Mesenchymal stem cell (in vitro differentiated cells and primary cell): ENCODE measurements around the gene SLC9A9.

ENCODE experiments used
- DNase-seq: peaks from one replicate; pipeline ENCODE4 v3.0.0-alpha.2; 2013
- H2AFZ ChIP-seq: one replicate; pipeline ENCODE4 v1.6.1; 2013; ENCODE audit warnings: low read depth, mild to moderate bottlenecking, control low read depth, inconsistent platforms, low read length, moderate library complexity
- H2AK5ac ChIP-seq: 2 replicates; pipeline ENCODE4 v1.6.1; 2013; ENCODE audit warnings: low read length, moderate library complexity, mild to moderate bottlenecking, inconsistent platforms; ENCODE audit not compliant: severe bottlenecking
- H2BK120ac ChIP-seq: one replicate; pipeline ENCODE4 v1.6.1; 2013; ENCODE audit warnings: low read depth, mild to moderate bottlenecking, inconsistent platforms, low read length, moderate library complexity
- H2BK12ac ChIP-seq, 2 experiments: one replicate each; pipeline ENCODE4 v1.6.1; 2013; ENCODE audit warnings: inconsistent platforms in 2 of 2, low read length in 2 of 2, mild to moderate bottlenecking in 2 of 2, moderate library complexity in 2 of 2, control low read depth in 1 of 2
- H2BK15ac ChIP-seq: one replicate; pipeline ENCODE4 v1.6.1; 2013; ENCODE audit warnings: mild to moderate bottlenecking, low read depth, inconsistent platforms; ENCODE audit not compliant: poor library complexity, severe bottlenecking
- H2BK5ac ChIP-seq: 2 replicates; pipeline ENCODE4 v1.6.1; 2013; ENCODE audit warnings: low read depth, mild to moderate bottlenecking, low read length, control low read depth, inconsistent platforms; ENCODE audit not compliant: poor library complexity, severe bottlenecking
- H3K14ac ChIP-seq, 2 experiments: one replicate each; pipeline ENCODE4 v1.6.1; 2013; ENCODE audit warnings: inconsistent platforms in 2 of 2, low read length in 2 of 2, control low read depth in 1 of 2, mild to moderate bottlenecking in 1 of 2, moderate library complexity in 1 of 2
- H3K18ac ChIP-seq, 2 experiments: one replicate each; pipeline ENCODE4 v1.6.1; 2013; ENCODE audit warnings: inconsistent platforms in 2 of 2, low read length in 2 of 2, control low read depth in 1 of 2, low read depth in 1 of 2, mild to moderate bottlenecking in 1 of 2
- H3K23ac ChIP-seq, 2 experiments: one replicate each; pipeline ENCODE4 v1.6.1; 2013; ENCODE audit warnings: inconsistent platforms in 2 of 2, low read length in 2 of 2, mild to moderate bottlenecking in 2 of 2, moderate library complexity in 2 of 2, control low read depth in 1 of 2
- H3K27ac ChIP-seq: 2 replicates; pipeline ENCODE4 v1.5.1; 2013; ENCODE audit warnings: mild to moderate bottlenecking, moderate library complexity, low read length, control low read depth, inconsistent platforms; ENCODE audit not compliant: poor library complexity, severe bottlenecking
- H3K27me3 ChIP-seq, 2 experiments: 2 replicates each; pipeline versions ENCODE4 v1.6.1 to v1.7.0; 2013; ENCODE audit warnings: low read length in 2 of 2, mild to moderate bottlenecking in 2 of 2, moderate library complexity in 2 of 2, control low read depth in 1 of 2, inconsistent platforms in 1 of 2; ENCODE audit not compliant: control insufficient read depth in 1 of 2, insufficient read depth in 1 of 2
- H3K36me3 ChIP-seq, 2 experiments: 2 replicates each; pipeline versions ENCODE4 v1.6.1 to v1.7.0; 2013; ENCODE audit warnings: low read length in 2 of 2, control low read depth in 1 of 2, inconsistent platforms in 1 of 2, low read depth in 1 of 2, mild to moderate bottlenecking in 1 of 2; ENCODE audit not compliant: insufficient read depth in 2 of 2, control insufficient read depth in 1 of 2
- H3K4ac ChIP-seq, 2 experiments: one replicate each; pipeline ENCODE4 v1.6.1; 2013; ENCODE audit warnings: inconsistent platforms in 2 of 2, low read length in 2 of 2, mild to moderate bottlenecking in 2 of 2, moderate library complexity in 2 of 2, control low read depth in 1 of 2, low read depth in 1 of 2
- H3K4me1 ChIP-seq: 2 replicates; pipeline ENCODE4 v1.6.1; 2013; ENCODE audit warnings: low read depth, low read length, control low read depth; ENCODE audit not compliant: control insufficient read depth, insufficient read depth
- H3K4me2 ChIP-seq: 2 replicates; pipeline ENCODE4 v1.6.1; 2013; ENCODE audit warnings: low read length, mild to moderate bottlenecking, inconsistent platforms; ENCODE audit not compliant: poor library complexity, severe bottlenecking
- H3K4me3 ChIP-seq, 2 experiments: 2 replicates each; pipeline versions ENCODE4 v1.5.1 to v1.7.0; 2013; ENCODE audit warnings: low read length in 2 of 2, mild to moderate bottlenecking in 2 of 2, control low read depth in 1 of 2, low read depth in 1 of 2; ENCODE audit not compliant: insufficient read depth in 1 of 2
- H3K79me1 ChIP-seq: replicated peaks from 2 replicates; pipeline ENCODE4 v1.6.1; 2013; ENCODE audit warnings: mild to moderate bottlenecking, control low read depth, low read length, inconsistent platforms; ENCODE audit not compliant: poor library complexity, severe bottlenecking
- H3K9ac ChIP-seq: 2 replicates; pipeline ENCODE4 v1.7.0; 2013; ENCODE audit warnings: mild to moderate bottlenecking, low read length, moderate library complexity
- H3K9me3 ChIP-seq: 2 replicates; pipeline ENCODE4 v1.7.0; 2013; ENCODE audit warnings: mild to moderate bottlenecking, low read length; ENCODE audit not compliant: control insufficient read depth
- H4K8ac ChIP-seq: one replicate; pipeline ENCODE4 v1.6.1; 2013; ENCODE audit warnings: inconsistent platforms, mild to moderate bottlenecking, low read length, moderate library complexity
- H4K91ac ChIP-seq: one replicate; pipeline ENCODE4 v1.6.1; 2013; ENCODE audit warnings: mild to moderate bottlenecking, low read length, inconsistent platforms
- WGBS: methylation state at CpG from one replicate; pipeline ENCODE4 v1.1.7; 2013; ENCODE audit warnings: mixed read lengths; 5-methylcytosine and 5-hydroxymethylcytosine counted together

The SLC9A9 gene

DNA sequence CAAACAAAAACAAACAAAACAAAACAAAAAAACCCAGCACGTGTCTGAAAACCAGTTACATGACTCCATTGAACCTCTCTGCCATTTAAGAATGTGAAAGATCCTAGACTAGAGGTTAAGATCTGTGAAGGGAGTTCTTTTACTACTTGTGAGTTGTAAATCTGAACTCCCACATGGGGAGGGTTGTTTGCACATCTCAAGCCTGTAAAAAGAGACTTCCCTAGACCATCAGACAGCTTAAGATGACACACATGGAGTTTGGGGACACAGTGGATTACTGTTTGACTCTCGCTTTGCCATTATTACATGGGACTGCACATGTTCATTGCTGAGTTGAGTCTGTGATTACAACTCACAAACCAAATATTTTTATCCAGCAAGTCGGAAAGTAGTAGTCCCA, 171.5 kb downstream of the SLC9A9 start:
- Histone ChIP-seq H3K9ac (no peak overlapping the region), H3K9me3 (no peaks in the 10 kb centered on the region), H4K91ac (no peak overlapping the region), H4K8ac (no peak overlapping the region), H3K79me1 (no peaks in the 10 kb centered on the region), H2AFZ (no peak overlapping the region), H3K36me3 (no peaks in the 10 kb centered on the region), H3K4me3 (no peak overlapping the region), H2BK5ac (no peak overlapping the region), H2BK120ac (no peak overlapping the region), H3K18ac (no peak overlapping the region), H3K4me2 (no peak overlapping the region), H3K14ac (no peak overlapping the region), H3K23ac (no peak overlapping the region), H2BK15ac (no peak overlapping the region), H3K4me1 (no peaks in the 10 kb centered on the region), H2BK12ac (no peak overlapping the region), H2AK5ac (no peak overlapping the region), H3K27me3 (no peaks in the 10 kb centered on the region), H3K4ac (no peak overlapping the region), H3K27ac (no peak overlapping the region)
- no peak for DNase-seq
- 95% methylated on average over 2 of the region's 3 CpGs for WGBS

DNA sequence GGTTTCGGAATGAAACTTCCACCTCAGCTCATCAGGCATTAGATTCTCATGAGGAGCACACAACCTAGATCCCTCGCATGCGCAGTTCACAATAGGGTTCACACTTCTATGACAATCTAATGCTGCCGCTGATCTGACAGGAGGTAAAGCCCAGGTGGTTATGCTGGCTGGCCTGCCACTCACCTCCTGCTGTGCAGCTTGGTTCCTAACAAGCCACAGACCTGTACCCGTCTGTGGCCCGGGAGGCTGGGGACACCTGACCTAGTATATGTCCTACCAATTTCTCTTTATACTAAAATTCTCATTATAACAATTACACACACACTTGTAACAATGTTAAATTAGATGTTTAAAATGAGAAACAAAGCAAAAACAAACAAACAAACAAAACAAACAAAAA, 172.2 kb downstream of the SLC9A9 start:
- Histone ChIP-seq H3K4me2 (no peak overlapping the region), H3K4me1 (no peaks in the 10 kb centered on the region), H2BK5ac (no peak overlapping the region), H2BK12ac (no peak overlapping the region), H3K4me3 (no peak overlapping the region), H4K8ac (no peak overlapping the region), H4K91ac (no peak overlapping the region), H3K27ac (no peak overlapping the region), H3K23ac (no peak overlapping the region), H2BK120ac (no peak overlapping the region), H3K79me1 (no peaks in the 10 kb centered on the region), H3K18ac (no peak overlapping the region), H3K9ac (no peak overlapping the region), H2BK15ac (no peak overlapping the region), H3K27me3 (no peaks in the 10 kb centered on the region), H2AK5ac (no peak overlapping the region), H3K36me3 (no peaks in the 10 kb centered on the region), H3K9me3 (no peaks in the 10 kb centered on the region), H3K4ac (no peak overlapping the region), H3K14ac (no peak overlapping the region), H2AFZ (no peak overlapping the region)
- no peak for DNase-seq
- 98% methylated on average over 4 of the region's 6 CpGs for WGBS

DNA sequence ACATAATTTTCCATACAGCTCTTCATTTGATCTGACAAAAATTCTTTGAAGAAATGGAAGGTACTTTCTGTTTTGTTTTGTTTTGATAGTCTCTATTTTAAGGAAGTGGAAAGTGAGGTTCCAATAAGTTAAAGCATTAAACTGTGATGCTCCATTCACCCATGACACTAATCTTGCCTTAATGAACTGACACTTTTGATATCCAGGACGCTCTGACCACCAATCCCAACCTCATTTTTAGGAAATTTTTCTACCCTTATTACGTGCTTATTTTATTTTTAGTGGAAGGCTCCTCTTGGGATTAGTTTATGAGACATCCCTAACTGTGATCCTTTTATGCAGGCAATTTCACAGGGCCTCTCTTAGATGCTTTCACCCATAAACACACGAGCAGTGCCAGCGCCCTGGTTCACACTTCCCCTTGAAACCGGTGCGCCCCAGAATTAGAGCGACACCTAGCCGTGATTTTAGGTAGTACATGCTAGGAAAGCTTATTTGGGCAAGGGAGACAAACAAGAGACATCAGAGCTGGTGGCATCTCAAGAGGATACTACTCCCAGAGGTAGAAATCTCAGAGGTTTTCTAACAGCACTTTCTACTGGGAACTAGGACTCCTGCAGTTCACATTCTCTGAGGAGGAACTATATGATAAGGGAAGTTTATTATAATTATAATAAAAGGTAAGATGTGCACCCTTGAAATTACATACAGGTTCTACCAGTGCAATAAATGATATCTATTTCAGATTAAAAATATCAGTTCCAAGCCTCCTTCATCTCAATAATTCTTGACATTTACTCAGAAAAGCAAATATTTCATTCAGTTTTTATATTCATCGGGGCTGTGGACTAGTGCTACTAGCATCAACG, 173.9 kb downstream of the SLC9A9 start:
- WGBS: 35% methylated on average over 6 of the region's 10 CpGs

DNA sequence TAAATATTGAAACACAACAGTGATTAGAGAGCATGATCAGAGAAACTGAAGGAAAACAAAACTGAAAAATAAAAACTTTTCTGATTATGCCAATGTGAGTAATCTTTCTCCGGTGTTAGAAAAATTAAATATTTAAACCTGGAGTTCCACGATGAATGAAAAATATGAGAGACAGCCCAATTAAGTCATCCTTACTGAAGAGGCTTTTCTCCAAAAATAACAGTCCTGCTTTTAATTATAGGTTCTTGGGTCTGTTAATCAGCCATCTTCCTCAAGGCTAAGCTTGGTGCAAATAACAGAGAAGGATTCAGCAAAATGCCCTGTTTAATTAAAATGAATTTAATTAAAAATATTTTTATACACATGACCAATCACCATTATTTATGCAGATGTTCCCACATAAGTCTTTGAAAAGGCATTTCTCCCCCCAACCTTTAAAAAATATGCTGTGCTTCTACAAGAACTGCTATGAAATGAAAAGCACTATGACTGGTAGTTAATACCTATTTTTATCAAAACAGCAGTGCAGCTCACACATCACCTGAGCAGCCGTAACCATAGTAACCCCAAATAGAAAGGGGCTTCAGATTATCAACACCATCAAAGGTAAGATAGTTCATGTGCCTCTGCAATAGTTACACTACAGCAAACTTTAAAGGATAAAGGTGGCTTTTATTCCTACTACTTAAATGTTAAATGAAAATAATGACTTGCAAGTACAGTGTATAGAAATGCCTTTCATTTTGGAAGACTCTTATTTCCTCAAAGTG, 175.7 kb downstream of the SLC9A9 start:
- Histone ChIP-seq H3K4ac (no peak overlapping the region), H3K27ac (no peak overlapping the region), H3K23ac (no peak overlapping the region), H3K79me1 (no peaks in the 10 kb centered on the region), H2BK12ac (no peak overlapping the region), H3K27me3 (no peaks in the 10 kb centered on the region), H2BK5ac (no peak overlapping the region), H3K14ac (no peak overlapping the region), H3K9me3 (no peaks in the 10 kb centered on the region), H2BK15ac (no peak overlapping the region), H3K4me2 (no peak overlapping the region), H3K36me3 (no peaks in the 10 kb centered on the region), H2BK120ac (no peak overlapping the region), H2AFZ (no peak overlapping the region), H2AK5ac (no peak overlapping the region), H3K4me3 (no peak overlapping the region), H4K91ac (no peak overlapping the region), H3K9ac (peak overlapping the region; percentile 3), H3K4me1 (no peaks in the 10 kb centered on the region), H4K8ac (no peak overlapping the region), H3K18ac (no peak overlapping the region)
- DNase-seq: no peak
- WGBS: 100% methylated on average over 2 of the region's 3 CpGs

More for the DNA sequence above, 173.9 kb downstream of the SLC9A9 start:
- no peak overlapping the region for H2AK5ac ChIP-seq
- H3K79me1 ChIP-seq: no peaks in the 10 kb centered on the region
- DNase-seq: peak; percentile 74
- H2BK120ac ChIP-seq: no peak overlapping the region
- peak overlapping the region in 1 of 2 experiments; percentile 40 for H3K4me3 ChIP-seq
- no peaks in the 10 kb centered on the region for H3K27me3 ChIP-seq
- H3K9ac ChIP-seq: peak overlapping the region; percentile 78
- no peak overlapping the region for H4K91ac ChIP-seq
- H2AFZ ChIP-seq: no peak overlapping the region
- no peaks in the 10 kb centered on the region for H3K4me1 ChIP-seq
- H3K27ac ChIP-seq: no peak overlapping the region
- H3K4me2 ChIP-seq: no peak overlapping the region
- no peak overlapping the region for H3K18ac ChIP-seq
- no peaks in the 10 kb centered on the region for H3K36me3 ChIP-seq
- H2BK5ac ChIP-seq: no peak overlapping the region
- no peak overlapping the region for H3K4ac ChIP-seq
- no peak overlapping the region for H4K8ac ChIP-seq
- no peak overlapping the region for H2BK12ac ChIP-seq
- no peak overlapping the region for H3K23ac ChIP-seq
- H2BK15ac ChIP-seq: no peak overlapping the region
- H3K14ac ChIP-seq: no peak overlapping the region
- no peaks in the 10 kb centered on the region for H3K9me3 ChIP-seq
